ENCODE measurements around the gene ZNF682. TPM values are rescaled to one million over a fixed set of nuclear protein-coding genes. Genes with fewer than 3 reads are reported as not detected.

Gene ZNF682
- total and polyA plus RNA-seq, 2 of the 13 experiments (the other 11 are each of a cell fraction or from before 2014, with no cell fraction given) = 2.0 to 7.2 TPM

- intact Hi-C loops (cut with micrococcal nuclease; ENCODE audit: unreplicated experiment) = loop anchor here (5.0 kb wide), 1 partner anchor 424 kb away; no protein-coding TSS in a partner anchor
- peak overlapping the region; percentile 39; the same call in 1 of the 2 replicates for H3K4me2 ChIP-seq (ENCODE audit: low read depth, low read length)
- no peak overlapping the region for H3K27ac ChIP-seq (ENCODE audit: extremely low read length, insufficient read depth, low read length)
- H3K9me3 ChIP-seq (ENCODE audit: low read length) = peaks cover 6% of the 10 kb centered on the region
- CTCF ChIA-PET (ENCODE audit: low intra/inter-chr PET ratio, low total read pairs) = no interaction called here
- no peaks in the 10 kb centered on the region for H4K20me1 ChIP-seq (ENCODE audit: insufficient read depth, low read length)
- H3K9ac ChIP-seq (ENCODE audit: insufficient read depth, low read depth, low read length) = no peak overlapping the region
- H2AFZ ChIP-seq (ENCODE audit: low read length) = peak overlapping the region; percentile 42
- in situ Hi-C loops (cut with HindIII; ENCODE audit: extremely low pct_ligation_motif_present, low pct_unique_long_range_greater_than_20kb) = loop anchor here (25.0 kb wide), 1 partner anchor 419 kb away; the partner anchor contains the start of genes CILP2 and YJEFN3
- DNase-seq (ENCODE audit: low spot score) (no peak), FAIRE-seq (no peak), ATAC-seq (no peak)
- whole genome bisulfite sequencing (ENCODE audit: low lambda C conversion rate) = 28% methylated on average over 6 of the region's 15 CpGs
- POLR2A ChIA-PET = no interaction called here
- no TSS peak for BruUV-seq (replicated peaks)
- no peaks in the 10 kb centered on the region for H3K36me3 ChIP-seq (replicated peaks in 1 of 2; ENCODE audit: control insufficient read depth in 1 of 2, insufficient read depth in 2 of 2, low read length in 2 of 2)
- no peak overlapping the region for H3K4me3 ChIP-seq (replicated peaks in 1 of 3; ENCODE audit: insufficient read depth in 1 of 3, low read depth in 2 of 3, low read length in 3 of 3)
- H3K4me1 ChIP-seq (ENCODE audit: insufficient read depth, low read length) = no peaks in the 10 kb centered on the region
- H3K79me2 ChIP-seq (ENCODE audit: insufficient read depth, low read length) = no peaks in the 10 kb centered on the region
- no peak for TF ChIP-seq MTA3 (CRISPR knock-in tag; IDR thresholded peaks at IDR 0.05)
- H3K27me3 ChIP-seq (ENCODE audit: control insufficient read depth in 1 of 2, insufficient read depth in 2 of 2, low read length in 2 of 2) = no peaks in the 10 kb centered on the region
Observed at GRCh38 chr19:19956434-19957075, 82.8 kb downstream of the ZNF682 start.

GRCh38 chr19:19955208-19955607, 84.1 kb downstream of the ZNF682 start:
- Histone ChIP-seq H3K9ac (ENCODE audit: insufficient read depth, low read depth, low read length) (no peak overlapping the region), H3K9me3 (ENCODE audit: low read length) (peaks cover 13% of the 10 kb centered on the region), H3K4me2 (ENCODE audit: low read depth, low read length) (no peak overlapping the region), H3K36me3 (replicated peaks in 1 of 2; ENCODE audit: control insufficient read depth in 1 of 2, insufficient read depth in 2 of 2, low read length in 2 of 2) (no peaks in the 10 kb centered on the region), H3K4me3 (replicated peaks in 1 of 3; ENCODE audit: insufficient read depth in 1 of 3, low read depth in 2 of 3, low read length in 3 of 3) (no peak overlapping the region), H2AFZ (ENCODE audit: low read length) (no peak overlapping the region), H3K4me1 (ENCODE audit: insufficient read depth, low read length) (no peaks in the 10 kb centered on the region), H4K20me1 (ENCODE audit: insufficient read depth, low read length) (no peaks in the 10 kb centered on the region), H3K79me2 (ENCODE audit: insufficient read depth, low read length) (no peaks in the 10 kb centered on the region), H3K27ac (ENCODE audit: extremely low read length, insufficient read depth, low read length) (no peak overlapping the region), H3K27me3 (ENCODE audit: control insufficient read depth in 1 of 2, insufficient read depth in 2 of 2, low read length in 2 of 2) (no peaks in the 10 kb centered on the region)
- in situ Hi-C loops (cut with HindIII; ENCODE audit: extremely low pct_ligation_motif_present, low pct_unique_long_range_greater_than_20kb) = loop anchor here (25.0 kb wide), 1 partner anchor 418 kb away; the partner anchor contains the start of genes CILP2 and YJEFN3
- intact Hi-C loops (cut with micrococcal nuclease; ENCODE audit: unreplicated experiment) = loop anchor here (5.0 kb wide), 1 partner anchor 423 kb away; no protein-coding TSS in a partner anchor
- POLR2A ChIA-PET = no interaction called here
- WGBS (ENCODE audit: low lambda C conversion rate) = 36% methylated on average over 8 of the region's 9 CpGs
- FAIRE-seq (no peak), DNase-seq (ENCODE audit: low spot score) (no peak), ATAC-seq (no peak)
- BruUV-seq (replicated peaks) = no TSS peak
- TF ChIP-seq JARID2 (CRISPR knock-in tag; IDR thresholded peaks at IDR 0.05; ENCODE audit: insufficient replicate concordance) (no peak), ZNF773 (CRISPR knock-in tag; IDR thresholded peaks at IDR 0.05; ENCODE audit: borderline replicate concordance) (no peak), ZNF724P (CRISPR knock-in tag; IDR thresholded peaks at IDR 0.05; ENCODE audit: borderline replicate concordance) (no peak), ZNF546 (CRISPR knock-in tag; conservative IDR thresholded peaks at IDR 0.05) (no peak), ARID2 (CRISPR knock-in tag; IDR thresholded peaks at IDR 0.05; ENCODE audit: borderline replicate concordance) (no peak), NBN (conservative IDR thresholded peaks at IDR 0.05) (no peak), SMARCE1 (IDR thresholded peaks at IDR 0.05; ENCODE audit: borderline replicate concordance) (no peak), IKZF5 (CRISPR knock-in tag; IDR thresholded peaks at IDR 0.05) (no peak), ZFP36L1 (CRISPR knock-in tag; IDR thresholded peaks at IDR 0.05) (no peak), ZSCAN31 (CRISPR knock-in tag; IDR thresholded peaks at IDR 0.05; ENCODE audit: low read depth) (no peak), ZNF781 (CRISPR knock-in tag; IDR thresholded peaks at IDR 0.05; ENCODE audit: borderline replicate concordance, not compliant biosample characterization) (no peak), ZNF136 (CRISPR knock-in tag; IDR thresholded peaks at IDR 0.05; ENCODE audit: low read depth) (no peak)
- CTCF ChIA-PET (ENCODE audit: low intra/inter-chr PET ratio, low total read pairs) = no interaction called here

Data from HepG2 (cell line).